Stomach (tissue), 4 donors: Measurements from ENCODE around the gene NKX2-2.

ENCODE experiments used
- POLR2A ChIP-seq, 4 donors: fragments of 450-650 bp; IDR thresholded peaks; one replicate each; pipeline ENCODE4 v1.6.1; 2016; ENCODE audit warnings: antibody characterized with exemption in 4 of 4, control low read depth in 2 of 4, mild to moderate bottlenecking in 1 of 4, moderate library complexity in 1 of 4
- TF ChIP-seq, protein P1 (sequence below), 7 experiments: fragments of 450-650 bp in 4 of 7; fragments of 200-600 bp in 3 of 7; sonication (generic) in 3 of 7; IDR thresholded peaks; one replicate each; pipeline ENCODE4 v1.5.1; 2016 to 2019; ENCODE audit warnings: antibody characterized with exemption in 7 of 7, control low read depth in 2 of 7, mild to moderate bottlenecking in 1 of 7

GRCh38 chr20:21562656-21563055 lies 48.8 kb upstream of the NKX2-2 start:
- TF ChIP-seq POLR2A (IDR thresholded peaks at IDR 0.05), result no peak
- TF ChIP-seq, protein P1, sequence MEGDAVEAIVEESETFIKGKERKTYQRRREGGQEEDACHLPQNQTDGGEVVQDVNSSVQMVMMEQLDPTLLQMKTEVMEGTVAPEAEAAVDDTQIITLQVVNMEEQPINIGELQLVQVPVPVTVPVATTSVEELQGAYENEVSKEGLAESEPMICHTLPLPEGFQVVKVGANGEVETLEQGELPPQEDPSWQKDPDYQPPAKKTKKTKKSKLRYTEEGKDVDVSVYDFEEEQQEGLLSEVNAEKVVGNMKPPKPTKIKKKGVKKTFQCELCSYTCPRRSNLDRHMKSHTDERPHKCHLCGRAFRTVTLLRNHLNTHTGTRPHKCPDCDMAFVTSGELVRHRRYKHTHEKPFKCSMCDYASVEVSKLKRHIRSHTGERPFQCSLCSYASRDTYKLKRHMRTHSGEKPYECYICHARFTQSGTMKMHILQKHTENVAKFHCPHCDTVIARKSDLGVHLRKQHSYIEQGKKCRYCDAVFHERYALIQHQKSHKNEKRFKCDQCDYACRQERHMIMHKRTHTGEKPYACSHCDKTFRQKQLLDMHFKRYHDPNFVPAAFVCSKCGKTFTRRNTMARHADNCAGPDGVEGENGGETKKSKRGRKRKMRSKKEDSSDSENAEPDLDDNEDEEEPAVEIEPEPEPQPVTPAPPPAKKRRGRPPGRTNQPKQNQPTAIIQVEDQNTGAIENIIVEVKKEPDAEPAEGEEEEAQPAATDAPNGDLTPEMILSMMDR (IDR thresholded peaks at IDR 0.05), result no peak
